OCI-LY3 (cell line): ENCODE results near the gene PDCL3.

Experiments used
- H2AFZ ChIP-seq: fragments of 200-600, 300-600 bp; shearing (Covaris generic); 2 replicates; pipeline ENCODE4 v1.6.0; 2014; ENCODE audit warnings: antibody characterized with exemption, low read depth, low read length
- H3K27ac ChIP-seq: fragments of 200-600, 300-600 bp; sonication (generic); 2 replicates; pipeline ENCODE4 v1.5.1; 2014; ENCODE audit warnings: mild to moderate bottlenecking, low read length, moderate library complexity, mixed read lengths
- H3K27me3 ChIP-seq: fragments of 200-600, 300-600 bp; sonication (generic); 2 replicates; pipeline ENCODE4 v1.6.1; 2014; ENCODE audit warnings: low read depth, low read length, mixed read lengths
- H3K36me3 ChIP-seq: fragments of 200-600, 300-600 bp; sonication (generic); replicated peaks from 2 replicates; pipeline ENCODE3; 2014; ENCODE audit warnings: low read depth, low read length, mixed read lengths
- H3K4me1 ChIP-seq: fragments of 300-600, 200-600 bp; sonication (generic); 2 replicates; pipeline ENCODE4 v1.6.1; 2014; ENCODE audit warnings: low read length, mixed read lengths
- H3K4me2 ChIP-seq: fragments of 200-600, 300-600 bp; sonication (generic); 2 replicates; pipeline ENCODE4 v1.6.1; 2014; ENCODE audit warnings: low read length, mixed read lengths
- H3K4me3 ChIP-seq: fragments of 300-600, 200-600 bp; sonication (generic); 2 replicates; pipeline ENCODE4 v1.5.1; 2014; ENCODE audit warnings: antibody characterized with exemption, mild to moderate bottlenecking, low read length, moderate library complexity
- H3K79me2 ChIP-seq: fragments of 300-600, 200-600 bp; shearing (Covaris generic); 2 replicates; pipeline ENCODE4 v1.6.1; 2014; ENCODE audit warnings: mild to moderate bottlenecking, low read length, mixed read lengths
- H3K9ac ChIP-seq: fragments of 300-600, 200-600 bp; shearing (Covaris generic); 2 replicates; pipeline ENCODE4 v1.6.0; 2014; ENCODE audit warnings: mild to moderate bottlenecking, low read length, moderate library complexity
- H3K9me3 ChIP-seq: fragments of 200-600, 300-600 bp; shearing (Covaris generic); 2 replicates; pipeline ENCODE4 v1.6.1; 2014; ENCODE audit warnings: low read length, mixed read lengths; ENCODE audit not compliant: insufficient read depth
- H4K20me1 ChIP-seq: fragments of 200-600, 300-600 bp; sonication (generic); 2 replicates; pipeline ENCODE4 v1.6.1; 2016; ENCODE audit warnings: low read length, mixed read lengths; ENCODE audit not compliant: insufficient read depth
- EZH2phosphoT487 ChIP-seq: fragments of 200-600 bp; shearing (Covaris generic); IDR thresholded peaks from 2 replicates; pipeline ENCODE4 v1.6.1; 2018; ENCODE audit warnings: antibody characterized with exemption, mixed run types, low read depth
- TF ChIP-seq, protein P1 (sequence below): fragments of 200-600, 300-600 bp; sonication (generic); IDR thresholded peaks from 2 replicates; pipeline ENCODE4 v1.5.1; 2014; ENCODE audit warnings: antibody characterized with exemption, low read length, low read depth

PDCL3 gene

DNA sequence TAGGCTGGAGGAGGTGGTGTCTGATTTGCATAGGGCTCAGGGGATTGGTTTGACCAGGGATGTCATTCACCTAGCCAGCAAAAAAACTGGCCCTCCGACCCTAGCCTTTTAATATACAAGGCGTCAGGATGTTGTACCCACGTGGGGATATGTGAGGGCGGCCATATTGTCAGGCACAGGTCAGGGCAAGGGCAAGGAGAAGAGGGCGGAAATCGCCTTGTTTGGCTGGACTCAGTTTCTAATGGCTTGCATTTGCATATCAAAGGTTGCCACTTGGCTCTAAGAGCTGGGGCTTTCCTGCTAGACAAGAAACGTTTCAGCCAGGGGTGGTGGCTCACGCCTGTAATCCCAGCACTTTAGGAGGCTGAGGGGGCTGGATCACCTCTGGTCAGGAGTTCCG is 24.9 kb upstream of the PDCL3 start:
- Histone ChIP-seq H3K4me2 (no peak overlapping the region), H3K27me3 (no peaks in the 10 kb centered on the region), H3K4me3 (no peak overlapping the region), H3K4me1 (no peaks in the 10 kb centered on the region), H3K79me2 (no peaks in the 10 kb centered on the region), H4K20me1 (no peaks in the 10 kb centered on the region), H3K36me3 (no peaks in the 10 kb centered on the region), H3K9ac (no peak overlapping the region), H2AFZ (no peak overlapping the region), H3K27ac (no peak overlapping the region), H3K9me3 (no peaks in the 10 kb centered on the region)
- TF ChIP-seq, protein P1, sequence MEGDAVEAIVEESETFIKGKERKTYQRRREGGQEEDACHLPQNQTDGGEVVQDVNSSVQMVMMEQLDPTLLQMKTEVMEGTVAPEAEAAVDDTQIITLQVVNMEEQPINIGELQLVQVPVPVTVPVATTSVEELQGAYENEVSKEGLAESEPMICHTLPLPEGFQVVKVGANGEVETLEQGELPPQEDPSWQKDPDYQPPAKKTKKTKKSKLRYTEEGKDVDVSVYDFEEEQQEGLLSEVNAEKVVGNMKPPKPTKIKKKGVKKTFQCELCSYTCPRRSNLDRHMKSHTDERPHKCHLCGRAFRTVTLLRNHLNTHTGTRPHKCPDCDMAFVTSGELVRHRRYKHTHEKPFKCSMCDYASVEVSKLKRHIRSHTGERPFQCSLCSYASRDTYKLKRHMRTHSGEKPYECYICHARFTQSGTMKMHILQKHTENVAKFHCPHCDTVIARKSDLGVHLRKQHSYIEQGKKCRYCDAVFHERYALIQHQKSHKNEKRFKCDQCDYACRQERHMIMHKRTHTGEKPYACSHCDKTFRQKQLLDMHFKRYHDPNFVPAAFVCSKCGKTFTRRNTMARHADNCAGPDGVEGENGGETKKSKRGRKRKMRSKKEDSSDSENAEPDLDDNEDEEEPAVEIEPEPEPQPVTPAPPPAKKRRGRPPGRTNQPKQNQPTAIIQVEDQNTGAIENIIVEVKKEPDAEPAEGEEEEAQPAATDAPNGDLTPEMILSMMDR: no peak
- TF ChIP-seq EZH2phosphoT487: no peak

DNA sequence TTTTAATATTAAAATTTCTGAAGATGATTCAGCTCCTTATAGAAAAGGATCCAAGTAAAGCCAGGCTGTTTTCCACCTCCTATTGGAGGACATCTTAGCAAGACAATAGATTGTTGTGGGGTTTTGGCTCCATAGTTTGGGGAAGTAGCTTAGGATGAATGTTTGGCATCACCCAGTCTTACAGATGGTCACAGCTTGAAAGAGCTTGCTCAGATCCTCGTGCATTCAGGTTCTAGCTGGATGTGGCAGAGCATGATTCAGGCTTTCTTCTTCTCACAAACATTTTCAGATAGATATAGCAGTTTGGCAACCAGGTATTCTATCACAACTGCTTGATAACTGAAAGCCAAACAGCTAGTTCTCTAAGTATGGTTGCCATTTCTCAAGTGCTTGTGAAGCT is 23.6 kb upstream of the PDCL3 start:
- no peaks in the 10 kb centered on the region for H3K4me1 ChIP-seq
- no peak overlapping the region for H2AFZ ChIP-seq
- H3K27me3 ChIP-seq: no peaks in the 10 kb centered on the region
- no peak overlapping the region for H3K4me3 ChIP-seq
- no peaks in the 10 kb centered on the region for H4K20me1 ChIP-seq
- no peak overlapping the region for H3K9ac ChIP-seq
- TF ChIP-seq, protein P1: no peak
- TF ChIP-seq EZH2phosphoT487: no peak
- H3K27ac ChIP-seq: no peak overlapping the region
- H3K9me3 ChIP-seq: no peaks in the 10 kb centered on the region
- H3K4me2 ChIP-seq: no peak overlapping the region
- no peaks in the 10 kb centered on the region for H3K36me3 ChIP-seq
- no peaks in the 10 kb centered on the region for H3K79me2 ChIP-seq

DNA sequence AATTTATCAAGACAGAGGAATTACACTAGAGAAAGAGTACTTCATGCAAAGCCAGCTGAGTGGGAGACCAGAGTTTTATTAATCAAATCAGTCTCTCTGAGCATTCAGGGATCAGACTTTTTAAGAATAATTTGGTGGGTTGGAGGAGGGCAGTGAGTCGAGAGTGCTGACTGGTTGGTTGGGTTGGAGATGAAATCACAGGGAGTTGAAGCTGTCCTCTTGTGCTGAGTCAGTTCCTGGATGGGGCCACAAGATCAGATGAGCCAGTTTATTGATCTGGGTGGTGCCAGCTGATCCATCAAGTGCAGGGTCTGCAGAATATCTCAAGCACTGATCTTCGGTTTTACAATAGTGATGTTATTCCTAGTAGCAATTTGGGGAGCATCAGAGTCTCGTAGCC is 21.4 kb upstream of the PDCL3 start:
- Histone ChIP-seq H3K4me3 (no peak overlapping the region), H3K36me3 (no peaks in the 10 kb centered on the region), H3K4me1 (no peaks in the 10 kb centered on the region), H4K20me1 (no peaks in the 10 kb centered on the region), H3K4me2 (no peak overlapping the region), H3K9me3 (no peaks in the 10 kb centered on the region), H2AFZ (no peak overlapping the region), H3K79me2 (no peaks in the 10 kb centered on the region), H3K27me3 (no peaks in the 10 kb centered on the region), H3K9ac (no peak overlapping the region), H3K27ac (no peak overlapping the region)
- TF ChIP-seq, protein P1: no peak
- no peak for TF ChIP-seq EZH2phosphoT487

DNA sequence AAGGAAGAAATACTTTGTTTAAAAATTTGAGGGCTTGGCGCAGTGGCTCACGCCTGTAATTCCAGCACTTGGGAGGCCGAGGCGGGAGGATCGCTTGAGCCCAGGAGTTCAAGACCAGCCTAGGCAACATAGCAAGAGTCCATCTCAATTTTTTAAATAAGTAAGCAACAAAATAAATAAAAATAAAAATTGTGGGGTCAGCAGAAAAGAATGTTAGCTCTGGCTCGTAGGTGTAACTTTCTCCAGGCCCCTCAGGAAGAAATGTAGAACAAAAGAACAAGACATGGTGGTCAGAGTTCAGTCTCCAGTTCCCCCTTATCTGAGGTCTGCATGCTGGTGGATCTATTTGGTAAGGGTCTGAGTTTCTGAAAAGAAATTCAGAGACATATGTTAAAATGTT is 20.4 kb upstream of the PDCL3 start:
- Histone ChIP-seq H3K9ac (no peak overlapping the region), H4K20me1 (no peaks in the 10 kb centered on the region), H3K79me2 (no peaks in the 10 kb centered on the region), H3K9me3 (no peaks in the 10 kb centered on the region), H3K4me1 (no peaks in the 10 kb centered on the region), H3K4me3 (no peak overlapping the region), H3K4me2 (no peak overlapping the region), H3K27ac (no peak overlapping the region), H2AFZ (no peak overlapping the region), H3K36me3 (no peaks in the 10 kb centered on the region), H3K27me3 (no peaks in the 10 kb centered on the region)
- TF ChIP-seq, protein P1: no peak
- no peak for TF ChIP-seq EZH2phosphoT487
